Measurements from ENCODE around the gene MAPK8IP1. TPM values are rescaled to one million over a fixed set of nuclear protein-coding genes. Genes with fewer than 3 reads are reported as not detected.

The MAPK8IP1 gene
- total and polyA plus RNA-seq, 2 donors = 1.1 to 2.1 TPM

GRCh38 chr11:45857961-45858474 lies 27.4 kb upstream of the MAPK8IP1 start:
- H3K4me3 ChIP-seq (ENCODE audit: low read length in 2 of 2) = no peak overlapping the region
- H3K27ac ChIP-seq (ENCODE audit: low read depth in 1 of 2, low read length in 1 of 2) = peak overlapping the region in 1 of 2 donors; percentile 76
- H3K36me3 ChIP-seq (ENCODE audit: control insufficient read depth in 2 of 2, insufficient read depth in 2 of 2, low read length in 1 of 2) = peaks cover 57 to 59% of the 10 kb centered on the region in 2 donors
- H3K9me3 ChIP-seq (ENCODE audit: control insufficient read depth in 2 of 2, insufficient read depth in 1 of 2, low read length in 1 of 2) = no peaks in the 10 kb centered on the region
- no peaks in the 10 kb centered on the region for H3K27me3 ChIP-seq (ENCODE audit: control insufficient read depth in 2 of 2, insufficient read depth in 1 of 2, low read length in 1 of 2)
- DNase-seq (ENCODE audit: low read depth in 6 of 9, low spot score in 9 of 9) = peak in 1 of 9 donors; percentile 18
- peaks cover 0 to 19% of the 10 kb centered on the region in 2 donors for H3K4me1 ChIP-seq (ENCODE audit: control insufficient read depth in 2 of 2, insufficient read depth in 2 of 2, low read length in 2 of 2)
- WGBS = 94% methylated on average over 2 of the region's 2 CpGs

DNA sequence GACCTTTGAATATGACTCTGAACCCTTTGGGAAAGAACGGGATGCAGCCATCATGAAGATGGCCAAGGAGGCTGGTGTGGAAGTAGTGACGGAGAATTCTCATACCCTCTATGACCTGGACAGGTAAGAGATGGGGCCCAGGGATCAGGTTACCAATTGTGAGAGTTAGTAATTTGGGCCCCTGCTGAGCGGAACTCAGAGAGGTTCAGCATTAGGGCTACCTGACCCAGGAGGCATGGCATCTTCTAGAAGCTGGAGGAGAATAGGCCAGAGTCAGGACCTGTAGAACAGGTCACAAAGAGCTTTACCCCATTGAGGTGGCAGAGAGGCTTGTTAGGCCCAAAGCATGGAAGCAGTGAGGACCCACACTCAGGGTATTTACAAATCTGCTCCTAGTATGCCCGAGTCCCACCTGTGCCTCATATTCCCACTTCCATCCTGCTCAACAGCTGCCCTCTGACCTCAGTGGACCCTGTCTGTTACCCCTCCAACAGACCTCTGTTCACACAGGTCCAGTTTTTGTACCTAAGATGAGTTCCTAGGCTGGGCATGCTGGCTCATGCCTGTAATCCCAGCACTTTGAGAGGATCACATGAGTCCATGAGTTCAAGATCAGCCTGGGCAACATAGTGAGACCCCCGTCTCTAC lies 26.6 kb upstream of the MAPK8IP1 start:
- Histone ChIP-seq H3K27me3 (ENCODE audit: control insufficient read depth in 2 of 2, insufficient read depth in 1 of 2, low read length in 1 of 2) (no peaks in the 10 kb centered on the region), H3K36me3 (ENCODE audit: control insufficient read depth in 2 of 2, insufficient read depth in 2 of 2, low read length in 1 of 2) (peaks cover 65 to 67% of the 10 kb centered on the region in 2 donors), H3K9me3 (ENCODE audit: control insufficient read depth in 2 of 2, insufficient read depth in 1 of 2, low read length in 1 of 2) (no peaks in the 10 kb centered on the region), H3K27ac (ENCODE audit: low read depth in 1 of 2, low read length in 1 of 2) (peak overlapping the region; percentile 20 to 76), H3K4me1 (ENCODE audit: control insufficient read depth in 2 of 2, insufficient read depth in 2 of 2, low read length in 2 of 2) (peaks cover 0 to 19% of the 10 kb centered on the region in 2 donors), H3K4me3 (ENCODE audit: low read length in 2 of 2) (no peak overlapping the region)
- WGBS = 89% methylated on average over 5 of the region's 5 CpGs
- DNase-seq (ENCODE audit: low read depth in 6 of 9, low spot score in 9 of 9) = no peak

DNA sequence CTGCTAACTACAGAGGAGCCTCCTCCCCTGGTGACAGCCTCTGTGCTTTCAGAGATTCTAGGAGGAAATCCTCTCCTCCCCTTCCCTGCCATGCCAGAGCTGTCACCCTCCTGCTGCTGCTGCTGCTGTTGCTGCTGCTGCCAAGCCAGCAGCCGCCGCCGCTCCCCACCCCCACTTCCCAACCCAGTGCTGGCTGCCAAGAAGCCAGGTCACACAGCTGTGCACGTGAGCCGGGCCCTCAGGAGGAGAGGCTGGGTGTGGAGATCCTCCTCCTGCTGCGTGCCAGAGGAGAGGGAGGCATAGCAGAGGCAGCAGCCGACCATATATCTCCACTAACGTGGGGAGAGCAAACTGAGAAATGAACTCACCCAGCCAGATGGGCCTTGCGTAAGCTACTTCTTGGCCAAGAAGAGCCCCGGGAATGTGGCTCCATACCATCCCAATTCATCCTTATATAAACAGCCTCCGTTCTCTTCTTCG lies 25.8 kb upstream of the MAPK8IP1 start:
- H3K4me3 ChIP-seq (ENCODE audit: low read length in 2 of 2) = no peak overlapping the region
- H3K4me1 ChIP-seq (ENCODE audit: control insufficient read depth in 2 of 2, insufficient read depth in 2 of 2, low read length in 2 of 2) = peaks cover 0 to 19% of the 10 kb centered on the region in 2 donors
- DNase-seq (ENCODE audit: low read depth in 6 of 9, low spot score in 9 of 9) = no peak
- H3K27me3 ChIP-seq (ENCODE audit: control insufficient read depth in 2 of 2, insufficient read depth in 1 of 2, low read length in 1 of 2) = no peaks in the 10 kb centered on the region
- no peaks in the 10 kb centered on the region for H3K9me3 ChIP-seq (ENCODE audit: control insufficient read depth in 2 of 2, insufficient read depth in 1 of 2, low read length in 1 of 2)
- 94% methylated on average over 12 of the region's 12 CpGs for WGBS
- peak overlapping the region in 1 of 2 donors; percentile 76 for H3K27ac ChIP-seq (ENCODE audit: low read depth in 1 of 2, low read length in 1 of 2)
- H3K36me3 ChIP-seq (ENCODE audit: control insufficient read depth in 2 of 2, insufficient read depth in 2 of 2, low read length in 1 of 2) = peaks cover 70% of the 10 kb centered on the region in 2 donors

DNA sequence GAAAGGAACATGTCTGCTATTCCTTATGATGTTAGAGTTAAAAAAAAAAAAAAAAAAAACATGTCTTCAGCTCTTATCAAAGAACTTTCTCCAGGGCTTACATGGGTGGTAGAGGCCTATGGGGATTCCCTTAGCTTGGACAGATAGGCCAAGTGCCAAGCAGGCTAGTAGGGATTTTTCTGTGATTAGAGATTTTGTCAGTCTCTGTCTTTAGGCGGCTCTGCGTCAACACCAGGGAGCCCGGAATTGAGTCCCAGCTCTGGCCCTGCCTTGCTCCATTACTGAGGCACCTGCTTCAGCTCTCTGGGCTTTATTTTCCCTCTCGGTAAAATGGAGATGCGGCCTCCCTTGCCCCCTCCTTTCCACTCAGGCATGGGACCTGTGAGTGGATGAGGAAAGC lies 25.1 kb upstream of the MAPK8IP1 start:
- H3K36me3 ChIP-seq (ENCODE audit: control insufficient read depth in 2 of 2, insufficient read depth in 2 of 2, low read length in 1 of 2) = peaks cover 67 to 72% of the 10 kb centered on the region in 2 donors
- H3K4me1 ChIP-seq (ENCODE audit: control insufficient read depth in 2 of 2, insufficient read depth in 2 of 2, low read length in 2 of 2) = peaks cover 0 to 19% of the 10 kb centered on the region in 2 donors
- no peaks in the 10 kb centered on the region for H3K9me3 ChIP-seq (ENCODE audit: control insufficient read depth in 2 of 2, insufficient read depth in 1 of 2, low read length in 1 of 2)
- H3K27me3 ChIP-seq (ENCODE audit: control insufficient read depth in 2 of 2, insufficient read depth in 1 of 2, low read length in 1 of 2) = no peaks in the 10 kb centered on the region
- WGBS = 96% methylated on average over 5 of the region's 5 CpGs
- H3K27ac ChIP-seq (ENCODE audit: low read depth in 1 of 2, low read length in 1 of 2) = no peak overlapping the region
- no peak for DNase-seq (ENCODE audit: low read depth in 6 of 9, low spot score in 9 of 9)
- no peak overlapping the region for H3K4me3 ChIP-seq (ENCODE audit: low read length in 2 of 2)

GRCh38 chr11:45860764-45861510 lies 24.5 kb upstream of the MAPK8IP1 start:
- peaks cover 0 to 19% of the 10 kb centered on the region in 2 donors for H3K4me1 ChIP-seq (ENCODE audit: control insufficient read depth in 2 of 2, insufficient read depth in 2 of 2, low read length in 2 of 2)
- no peak for DNase-seq (ENCODE audit: low read depth in 6 of 9, low spot score in 9 of 9)
- peaks cover 71 to 75% of the 10 kb centered on the region in 2 donors for H3K36me3 ChIP-seq (ENCODE audit: control insufficient read depth in 2 of 2, insufficient read depth in 2 of 2, low read length in 1 of 2)
- no peak overlapping the region for H3K4me3 ChIP-seq (ENCODE audit: low read length in 2 of 2)
- WGBS = 92% methylated on average over 10 of the region's 10 CpGs
- no peaks in the 10 kb centered on the region for H3K27me3 ChIP-seq (ENCODE audit: control insufficient read depth in 2 of 2, insufficient read depth in 1 of 2, low read length in 1 of 2)
- no peak overlapping the region for H3K27ac ChIP-seq (ENCODE audit: low read depth in 1 of 2, low read length in 1 of 2)
- no peaks in the 10 kb centered on the region for H3K9me3 ChIP-seq (ENCODE audit: control insufficient read depth in 2 of 2, insufficient read depth in 1 of 2, low read length in 1 of 2)

DNA sequence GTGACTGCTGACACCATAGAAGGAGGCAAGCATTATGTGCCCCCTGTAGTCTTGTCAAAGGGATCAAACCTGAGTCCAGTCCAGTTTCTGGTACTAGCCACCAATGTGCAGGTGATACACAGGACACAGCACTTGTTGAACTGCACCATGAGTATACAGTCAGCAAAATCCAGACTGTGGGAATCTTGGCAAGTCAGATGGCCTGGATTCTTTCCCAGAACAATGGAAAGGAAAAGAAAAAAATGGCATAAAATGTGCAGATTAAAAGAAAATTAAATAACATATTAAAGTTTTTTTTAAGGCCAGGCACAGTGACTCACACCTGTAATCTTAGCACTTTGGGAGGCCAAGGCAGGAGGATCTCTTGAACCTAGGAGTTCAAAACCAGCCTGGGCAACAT lies 21.4 kb upstream of the MAPK8IP1 start:
- Histone ChIP-seq H3K9me3 (ENCODE audit: control insufficient read depth in 2 of 2, insufficient read depth in 1 of 2, low read length in 1 of 2) (no peaks in the 10 kb centered on the region), H3K4me3 (ENCODE audit: low read length in 2 of 2) (no peak overlapping the region), H3K4me1 (ENCODE audit: control insufficient read depth in 2 of 2, insufficient read depth in 2 of 2, low read length in 2 of 2) (peaks cover 0 to 5% of the 10 kb centered on the region in 2 donors), H3K27me3 (ENCODE audit: control insufficient read depth in 2 of 2, insufficient read depth in 1 of 2, low read length in 1 of 2) (no peaks in the 10 kb centered on the region), H3K36me3 (ENCODE audit: control insufficient read depth in 2 of 2, insufficient read depth in 2 of 2, low read length in 1 of 2) (peaks cover 70 to 83% of the 10 kb centered on the region in 2 donors), H3K27ac (ENCODE audit: low read depth in 1 of 2, low read length in 1 of 2) (no peak overlapping the region)
- no peak for DNase-seq (ENCODE audit: low read depth in 6 of 9, low spot score in 9 of 9)

GRCh38 chr11:45869551-45869950 lies 15.9 kb upstream of the MAPK8IP1 start:
- Histone ChIP-seq H3K27ac (ENCODE audit: low read depth in 1 of 2, low read length in 1 of 2) (no peak overlapping the region), H3K27me3 (ENCODE audit: control insufficient read depth in 2 of 2, insufficient read depth in 1 of 2, low read length in 1 of 2) (no peaks in the 10 kb centered on the region), H3K9me3 (ENCODE audit: control insufficient read depth in 2 of 2, insufficient read depth in 1 of 2, low read length in 1 of 2) (no peaks in the 10 kb centered on the region), H3K36me3 (ENCODE audit: control insufficient read depth in 2 of 2, insufficient read depth in 2 of 2, low read length in 1 of 2) (peaks cover 70 to 80% of the 10 kb centered on the region in 2 donors), H3K4me1 (ENCODE audit: control insufficient read depth in 2 of 2, insufficient read depth in 2 of 2, low read length in 2 of 2) (peaks cover 0 to 3% of the 10 kb centered on the region in 2 donors), H3K4me3 (ENCODE audit: low read length in 2 of 2) (no peak overlapping the region)
- no peak for DNase-seq (ENCODE audit: low read depth in 6 of 9, low spot score in 9 of 9)
- WGBS = 96% methylated on average over 12 of the region's 12 CpGs

- WGBS = 98% methylated on average over 4 of the region's 4 CpGs
- no peak overlapping the region for H3K4me3 ChIP-seq (ENCODE audit: low read length in 2 of 2)
- peaks cover 0 to 3% of the 10 kb centered on the region in 2 donors for H3K4me1 ChIP-seq (ENCODE audit: control insufficient read depth in 2 of 2, insufficient read depth in 2 of 2, low read length in 2 of 2)
- DNase-seq (ENCODE audit: low read depth in 6 of 9, low spot score in 9 of 9) = no peak
- peaks cover 66 to 73% of the 10 kb centered on the region in 2 donors for H3K36me3 ChIP-seq (ENCODE audit: control insufficient read depth in 2 of 2, insufficient read depth in 2 of 2, low read length in 1 of 2)
- H3K27me3 ChIP-seq (ENCODE audit: control insufficient read depth in 2 of 2, insufficient read depth in 1 of 2, low read length in 1 of 2) = no peaks in the 10 kb centered on the region
- H3K9me3 ChIP-seq (ENCODE audit: control insufficient read depth in 2 of 2, insufficient read depth in 1 of 2, low read length in 1 of 2) = no peaks in the 10 kb centered on the region
- H3K27ac ChIP-seq (ENCODE audit: low read depth in 1 of 2, low read length in 1 of 2) = no peak overlapping the region
These were observed 14.7 kb upstream of the MAPK8IP1 start for GRCh38 chr11:45870706-45871105.

- peaks cover 67 to 73% of the 10 kb centered on the region in 2 donors for H3K36me3 ChIP-seq (ENCODE audit: control insufficient read depth in 2 of 2, insufficient read depth in 2 of 2, low read length in 1 of 2)
- 88% methylated on average over 2 of the region's 2 CpGs for WGBS
- DNase-seq (ENCODE audit: low read depth in 6 of 9, low spot score in 9 of 9) = no peak
These were observed 13.8 kb upstream of the MAPK8IP1 start for GRCh38 chr11:45871638-45872037.

More at GRCh38 chr11:45871638-45872037, 13.8 kb upstream of the MAPK8IP1 start:
- H3K27me3 ChIP-seq (ENCODE audit: control insufficient read depth in 2 of 2, insufficient read depth in 1 of 2, low read length in 1 of 2) = no peaks in the 10 kb centered on the region
- H3K9me3 ChIP-seq (ENCODE audit: control insufficient read depth in 2 of 2, insufficient read depth in 1 of 2, low read length in 1 of 2) = no peaks in the 10 kb centered on the region
- H3K4me1 ChIP-seq (ENCODE audit: control insufficient read depth in 2 of 2, insufficient read depth in 2 of 2, low read length in 2 of 2) = peaks cover 0 to 3% of the 10 kb centered on the region in 2 donors
- no peak overlapping the region for H3K4me3 ChIP-seq (ENCODE audit: low read length in 2 of 2)
- no peak overlapping the region for H3K27ac ChIP-seq (ENCODE audit: low read depth in 1 of 2, low read length in 1 of 2)

Measured in thymus (tissue), 11 donors.